Panc1 (cell line): ENCODE data around the gene NFX1. TPM values are rescaled to one million over a fixed set of nuclear protein-coding genes. Genes with fewer than 3 reads are reported as not detected.
A peak's percentile ranks its signal among the peaks of the same experiment; 100 is the strongest.
"Not testable (repeated sequence)": the region's sequence is repeated elsewhere in the genome, so short reads cannot be mapped to it uniquely, and the experiment has no call there.

Source experiments
- ATAC-seq: fragments of 200-7000 bp; cut with Tn5 transposase; 2 replicates; pipeline ENCODE4 v1.9.1; 2020; ENCODE audit warnings: mild to moderate bottlenecking, moderate library complexity
- BruUV-seq: library from RNA; stranded (reverse); fragments of 400-500 nt; replicated peaks from 2 replicates; lab custom pipeline; 2021; lab: Mats Ljungman, UMichigan
- CTCF ChIA-PET: fragments of 300-600 bp; sonication (Branson Sonifier 250); formaldehyde crosslinking; loops from one replicate; lab custom pipeline; 2022; ENCODE audit warnings: antibody characterized with exemption; lab: Charles Lee
- POLR2A ChIA-PET: fragments of 300-600 bp; sonication (Branson Sonifier 250); formaldehyde crosslinking; loops from one replicate; lab custom pipeline; 2022; ENCODE audit warnings: antibody characterized with exemption; lab: Charles Lee
- DNase-seq: peaks from one replicate; pipeline ENCODE4 v3.0.0-alpha.2; 2010; ENCODE audit warnings: low read depth, low spot score
- H3K27ac ChIP-seq: 2 replicates; pipeline ENCODE4 v1.5.1; 2011; ENCODE audit warnings: mild to moderate bottlenecking, low read length, inconsistent platforms
- H3K27me3 ChIP-seq: fragments of 200-500 bp; sonication (Bioruptor generic); 2 replicates; pipeline ENCODE4 v1.6.0; 2014; ENCODE audit warnings: low read length, inconsistent platforms; ENCODE audit not compliant: control insufficient read depth, insufficient read depth
- H3K36me3 ChIP-seq: fragments of 200-500 bp; sonication (Bioruptor generic); 2 replicates; pipeline ENCODE4 v1.5.1; 2014; ENCODE audit warnings: inconsistent platforms, mild to moderate bottlenecking, low read length, moderate library complexity; ENCODE audit not compliant: control insufficient read depth, insufficient read depth
- H3K4me1 ChIP-seq: 2 replicates; pipeline ENCODE4 v1.5.1; 2011; ENCODE audit warnings: inconsistent platforms, mild to moderate bottlenecking, low read length, moderate library complexity; ENCODE audit not compliant: control insufficient read depth, insufficient read depth
- H3K4me3 ChIP-seq, 2 experiments: 2 replicates each; pipeline ENCODE4 v1.5.1; 2011 to 2012; ENCODE audit warnings: low read depth in 2 of 2, low read length in 2 of 2, mild to moderate bottlenecking in 2 of 2, inconsistent platforms in 1 of 2, moderate library complexity in 1 of 2
- H3K9me3 ChIP-seq: fragments of 200-500 bp; sonication (Bioruptor generic); 2 replicates; pipeline ENCODE4 v1.5.1; 2014; ENCODE audit warnings: low read depth, mild to moderate bottlenecking, inconsistent platforms, low read length, moderate library complexity; ENCODE audit not compliant: control insufficient read depth, insufficient read depth
- CTCF ChIP-seq: fragments of 450-650 bp; IDR thresholded peaks from 2 replicates; pipeline ENCODE4 v1.5.1; 2017; ENCODE audit warnings: mild to moderate bottlenecking
- POLR2AphosphoS5 ChIP-seq: IDR thresholded peaks from 2 replicates; pipeline ENCODE4 v1.6.1; 2012; ENCODE audit warnings: mild to moderate bottlenecking, low read depth, low read length, moderate library complexity
- SIN3A ChIP-seq: IDR thresholded peaks from 2 replicates; pipeline ENCODE4 v1.6.1; 2012; ENCODE audit warnings: low read depth, mild to moderate bottlenecking, low read length, moderate library complexity, borderline replicate concordance; ENCODE audit not compliant: insufficient read depth
- TCF7L2 ChIP-seq: IDR thresholded peaks from 2 replicates; pipeline ENCODE4 v1.6.1; 2011; ENCODE audit warnings: mild to moderate bottlenecking, low read depth, low read length, inconsistent platforms
- in situ Hi-C: cut with HindIII; loops from 2 replicates; pipeline ENCODE4 v1.10.0; 2016; ENCODE audit warnings: low sequenced_read_pairs, low pct_unique_long_range_greater_than_20kb
- intact Hi-C: fragments of 100-400 bp; cut with micrococcal nuclease; formaldehyde crosslinking; loops from one replicate; pipeline ENCODE4 v1.10.0; 2022; ENCODE audit not compliant: unreplicated experiment
- total RNA-seq: library from RNA; stranded (reverse); gene quantifications from one replicate; pipeline ENCODE4 v1.2.1, GENCODE V29; 2021; ENCODE audit not compliant: unreplicated experiment
- TF ChIP-seq, protein P1 (sequence below), 2 experiments: IDR thresholded peaks; 2 replicates each; pipeline ENCODE4 v1.6.1; 2011 to 2012; ENCODE audit warnings: low read depth in 2 of 2, control low read depth in 1 of 2, low read length in 1 of 2, mild to moderate bottlenecking in 1 of 2, moderate library complexity in 1 of 2; ENCODE audit not compliant: insufficient read depth in 1 of 2

Gene NFX1
- total RNA-seq, 1 experiment from 2014 or later, result 38.1 TPM

DNA sequence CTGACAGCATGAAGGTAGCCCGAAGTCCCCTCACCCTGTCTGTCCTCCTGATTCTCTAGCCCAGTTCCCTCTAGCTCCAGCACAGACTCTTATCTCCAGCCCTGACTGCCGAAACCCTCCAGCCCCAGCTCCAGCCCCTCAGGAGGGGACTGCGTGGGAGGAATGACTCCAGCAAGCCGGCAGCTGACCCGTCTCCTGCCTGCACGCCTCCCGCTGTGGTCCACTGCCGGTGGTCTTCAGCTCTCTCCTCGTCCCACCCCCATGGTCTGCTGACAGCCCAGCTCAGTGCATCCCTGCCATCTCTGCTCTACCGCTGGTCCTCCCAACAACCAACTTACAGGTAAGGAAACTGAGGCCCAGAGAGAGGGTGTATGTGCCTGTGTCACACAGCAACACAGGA, 111.5 kb downstream of the NFX1 start:
- H3K4me1 ChIP-seq, in situ Hi-C loops: not testable (repeated sequence)
- intact Hi-C loops, result loop anchor here (5.0 kb wide), 1 partner anchor 50 kb away; no protein-coding TSS in a partner anchor

DNA sequence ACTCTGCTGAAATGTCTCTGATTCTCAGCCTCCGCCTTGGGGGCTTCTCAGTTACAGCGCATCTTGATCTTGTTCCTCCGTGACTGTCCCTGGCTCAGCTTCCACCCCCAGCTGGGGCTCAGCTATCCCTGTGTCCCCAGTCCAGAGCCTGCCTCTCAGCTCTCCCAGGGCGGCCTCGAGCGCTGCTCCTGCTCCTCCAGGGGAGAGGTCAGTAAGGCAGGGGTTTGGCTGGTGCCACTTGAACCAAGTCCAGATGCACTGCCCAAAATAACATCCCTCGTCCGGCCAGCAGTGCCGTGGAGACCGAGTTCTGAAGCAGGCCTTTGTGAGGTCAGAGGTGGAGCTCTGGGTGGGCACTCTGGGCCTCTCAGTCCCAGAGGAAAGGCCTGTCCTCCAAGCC, 112.1 kb downstream of the NFX1 start, which contains the start of gene AQP7:
AQP7 (minus strand) TSS at position 198 of the 400 bp plus-strand sequence. CDS start 1,306 bp downstream, outside the sequence.
- CTCF ChIA-PET, result interaction anchor here (0.6 to 3.0 kb wide), 6 partner anchors 10 to 115 kb away, joined by 3 to 11 read pairs (median 4); no protein-coding TSS in a partner anchor
- BruUV-seq, result not testable (repeated sequence)

More for the DNA sequence above, 111.5 kb downstream of the NFX1 start:
- POLR2A ChIA-PET, DNase-seq, H3K27ac ChIP-seq, H3K36me3 ChIP-seq, H3K4me3 ChIP-seq, BruUV-seq, H3K9me3 ChIP-seq, ATAC-seq, H3K27me3 ChIP-seq: not testable (repeated sequence)
- CTCF ChIA-PET, result interaction anchor here (0.7 to 3.0 kb wide), 3 partner anchors 13 to 122 kb away, joined by 3 to 11 read pairs (median 4); partner anchors contain the start of gene ANKRD18B

DNA sequence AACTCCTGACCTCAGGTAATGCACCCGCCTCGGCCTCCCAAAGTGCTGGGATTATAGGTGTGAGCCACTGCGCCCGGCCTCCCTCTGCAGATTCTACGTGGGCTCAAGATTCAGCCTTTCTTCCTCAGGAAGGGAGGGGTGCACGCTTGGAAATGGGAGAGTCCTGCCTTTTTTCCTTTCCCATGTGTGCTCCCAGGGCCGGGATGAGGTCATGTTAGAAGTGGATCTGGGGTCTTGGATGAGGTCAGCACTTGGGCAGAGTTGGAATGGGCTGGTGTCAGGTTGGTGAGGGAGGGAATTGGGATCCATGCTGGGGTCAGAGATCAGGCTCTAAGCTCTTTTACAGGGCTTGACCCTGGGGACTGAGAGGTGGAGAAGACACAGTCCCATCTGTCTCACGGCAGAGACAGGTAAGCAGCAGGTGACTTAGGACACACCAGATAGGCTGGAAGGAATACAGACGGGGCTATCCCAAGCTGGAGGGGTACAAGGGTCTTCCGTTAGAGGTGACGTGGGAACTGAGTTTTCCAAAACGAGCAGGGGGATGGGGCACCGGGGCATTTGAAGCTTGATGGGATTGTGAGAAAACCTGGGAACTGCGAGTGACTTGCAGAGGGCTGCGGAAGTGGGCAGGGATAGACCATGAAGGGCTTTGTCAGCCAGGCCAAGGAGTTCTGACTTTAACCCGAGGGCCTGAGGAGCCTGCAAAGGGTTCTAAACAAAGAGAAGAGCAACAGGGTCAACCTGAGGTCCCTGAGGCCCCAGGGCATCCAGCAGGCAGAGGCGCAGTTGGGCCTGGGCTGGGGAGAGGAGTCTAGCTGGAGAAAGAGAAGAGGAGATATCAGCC, 113.8 kb downstream of the NFX1 start:
- ATAC-seq, result peak; percentile 10; the same call in 1 of the 2 replicates
- H3K9me3 ChIP-seq, result no peaks in the 10 kb centered on the region
- no peaks in the 10 kb centered on the region for H3K36me3 ChIP-seq
- TF ChIP-seq, protein P1, sequence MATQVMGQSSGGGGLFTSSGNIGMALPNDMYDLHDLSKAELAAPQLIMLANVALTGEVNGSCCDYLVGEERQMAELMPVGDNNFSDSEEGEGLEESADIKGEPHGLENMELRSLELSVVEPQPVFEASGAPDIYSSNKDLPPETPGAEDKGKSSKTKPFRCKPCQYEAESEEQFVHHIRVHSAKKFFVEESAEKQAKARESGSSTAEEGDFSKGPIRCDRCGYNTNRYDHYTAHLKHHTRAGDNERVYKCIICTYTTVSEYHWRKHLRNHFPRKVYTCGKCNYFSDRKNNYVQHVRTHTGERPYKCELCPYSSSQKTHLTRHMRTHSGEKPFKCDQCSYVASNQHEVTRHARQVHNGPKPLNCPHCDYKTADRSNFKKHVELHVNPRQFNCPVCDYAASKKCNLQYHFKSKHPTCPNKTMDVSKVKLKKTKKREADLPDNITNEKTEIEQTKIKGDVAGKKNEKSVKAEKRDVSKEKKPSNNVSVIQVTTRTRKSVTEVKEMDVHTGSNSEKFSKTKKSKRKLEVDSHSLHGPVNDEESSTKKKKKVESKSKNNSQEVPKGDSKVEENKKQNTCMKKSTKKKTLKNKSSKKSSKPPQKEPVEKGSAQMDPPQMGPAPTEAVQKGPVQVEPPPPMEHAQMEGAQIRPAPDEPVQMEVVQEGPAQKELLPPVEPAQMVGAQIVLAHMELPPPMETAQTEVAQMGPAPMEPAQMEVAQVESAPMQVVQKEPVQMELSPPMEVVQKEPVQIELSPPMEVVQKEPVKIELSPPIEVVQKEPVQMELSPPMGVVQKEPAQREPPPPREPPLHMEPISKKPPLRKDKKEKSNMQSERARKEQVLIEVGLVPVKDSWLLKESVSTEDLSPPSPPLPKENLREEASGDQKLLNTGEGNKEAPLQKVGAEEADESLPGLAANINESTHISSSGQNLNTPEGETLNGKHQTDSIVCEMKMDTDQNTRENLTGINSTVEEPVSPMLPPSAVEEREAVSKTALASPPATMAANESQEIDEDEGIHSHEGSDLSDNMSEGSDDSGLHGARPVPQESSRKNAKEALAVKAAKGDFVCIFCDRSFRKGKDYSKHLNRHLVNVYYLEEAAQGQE (IDR thresholded peaks at IDR 0.05; ENCODE audit: insufficient read depth in 1 of 2, low read depth in 2 of 2, low read length in 1 of 2), result no peak
- TF ChIP-seq POLR2AphosphoS5, result no peak
- TF ChIP-seq CTCF, result no peak
- no peak for TF ChIP-seq SIN3A
- TF ChIP-seq TCF7L2, result no peak
- ChIA-PET CTCF (interaction anchor here (0.6 to 3.0 kb wide), 12 partner anchors 11 to 118 kb away, joined by 3 to 14 read pairs (median 4); partner anchors contain the start of genes AQP3 and NOL6), POLR2A (interaction anchor here (0.7 to 0.8 kb wide), 2 partner anchors 45 to 54 kb away, joined by 3 to 11 read pairs; no protein-coding TSS in a partner anchor)
- no peak overlapping the region for H3K4me3 ChIP-seq
- H3K27ac ChIP-seq, result no peak overlapping the region
- no peak for DNase-seq
- H3K27me3 ChIP-seq, result no peaks in the 10 kb centered on the region
- intact Hi-C loops, result loop anchor here (5.0 kb wide), 1 partner anchor 48 kb away; no protein-coding TSS in a partner anchor
- in situ Hi-C loops, result no loop called here
- no TSS peak for BruUV-seq
- 0 out of 2 replicates have a peak, but pooled peaks cover 3% of the 10 kb centered on the region for H3K4me1 ChIP-seq

More for the DNA sequence above, 112.1 kb downstream of the NFX1 start, which contains the start of gene AQP7:
- H3K4me1 ChIP-seq, H3K4me3 ChIP-seq, H3K27me3 ChIP-seq, DNase-seq, H3K9me3 ChIP-seq, H3K36me3 ChIP-seq, ATAC-seq, in situ Hi-C loops, H3K27ac ChIP-seq, POLR2A ChIA-PET: not testable (repeated sequence)
- intact Hi-C loops, result loop anchor here (5.0 kb wide), 1 partner anchor 50 kb away; no protein-coding TSS in a partner anchor
